Measurements from ENCODE around the gene ARMH4.

Gene ARMH4

DNA sequence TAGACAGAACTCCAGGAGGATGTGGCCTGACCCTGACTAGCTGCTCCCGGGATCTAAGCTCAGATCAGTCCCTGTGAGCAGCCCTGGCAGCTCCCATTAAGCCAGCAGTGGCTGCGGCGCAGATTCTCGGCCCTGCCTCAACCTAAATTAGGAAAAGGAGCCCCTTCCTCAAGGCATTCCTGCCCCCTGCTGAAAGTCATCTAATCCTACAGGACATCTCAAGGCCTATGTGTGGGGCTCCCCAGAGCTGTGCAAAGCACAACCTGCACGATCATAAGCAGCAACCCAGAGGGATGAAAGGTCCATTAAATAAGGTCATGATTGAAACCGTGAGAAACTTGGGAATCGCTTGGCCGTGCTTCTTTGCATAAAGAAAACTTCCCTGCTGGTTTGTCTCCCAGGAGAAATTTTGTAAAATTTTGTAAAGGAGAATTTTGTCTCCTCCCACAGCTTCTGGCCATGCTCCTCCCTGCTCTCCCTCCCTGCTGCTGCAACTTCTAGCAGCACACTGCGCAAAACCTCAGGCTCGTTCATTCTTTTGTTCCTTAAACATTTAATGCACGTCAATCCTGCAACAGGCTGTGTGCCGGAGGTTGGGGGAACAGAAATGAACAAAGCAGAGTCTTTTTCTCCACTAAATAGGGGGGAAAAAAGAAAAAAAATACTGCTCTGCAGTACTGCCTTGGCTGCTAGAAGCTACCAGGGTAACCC lies 189.5 kb downstream of the ARMH4 start:
- DNase-seq (ENCODE audit: low spot score), result no peak

DNA sequence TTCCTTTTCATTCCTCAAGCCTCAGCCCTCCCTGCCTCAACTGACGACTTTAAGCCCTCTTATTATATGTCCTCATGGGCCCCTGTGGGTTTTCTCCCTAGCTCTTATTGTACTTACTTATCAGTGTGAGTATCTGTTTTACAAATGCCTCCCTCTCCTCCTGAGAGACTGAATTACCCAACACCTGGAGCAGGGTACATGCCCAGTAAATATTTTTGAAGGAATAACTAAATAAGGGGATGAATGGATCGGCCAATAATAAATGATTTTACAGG lies 190.3 kb downstream of the ARMH4 start:
- no peak for DNase-seq (ENCODE audit: low spot score)

DNA sequence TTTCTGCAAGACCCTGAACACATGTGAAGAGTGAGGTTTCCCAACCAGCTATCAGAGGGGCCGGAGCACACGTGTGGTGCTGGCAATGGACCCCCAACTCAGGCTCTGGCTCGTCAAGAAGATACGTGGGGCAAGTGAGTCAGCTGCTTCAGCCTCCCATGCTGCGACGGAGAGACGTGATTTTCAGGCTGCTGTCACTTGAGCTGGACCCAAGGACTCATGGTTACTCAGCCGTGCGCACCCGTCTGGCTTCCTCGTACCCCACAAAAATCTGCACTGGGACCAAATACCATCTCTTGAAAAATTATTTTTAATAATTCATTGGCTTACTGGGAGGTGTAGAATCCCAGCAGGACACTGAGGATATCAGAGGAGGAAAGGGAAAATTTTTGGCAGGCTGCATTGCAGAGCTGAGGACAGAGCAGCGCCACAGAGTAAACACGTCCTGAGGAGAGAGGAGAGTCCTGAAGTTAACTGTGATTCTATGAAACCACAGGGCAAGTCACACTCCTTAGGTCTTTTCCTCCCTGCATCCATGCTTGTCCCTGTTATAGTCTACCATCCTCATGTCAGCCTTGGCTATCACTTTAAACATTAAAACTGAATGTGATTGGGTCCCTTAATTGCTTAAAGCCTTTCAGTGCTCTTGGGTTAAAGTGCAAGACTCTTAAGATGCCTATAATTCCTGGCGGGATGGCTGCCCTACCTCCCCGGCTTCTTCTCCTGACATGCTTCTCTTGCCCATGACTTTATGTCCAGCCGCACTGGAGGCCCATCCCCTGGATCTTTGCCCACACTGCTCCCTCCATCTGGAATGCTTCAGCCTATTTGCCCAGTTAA lies 190.8 kb downstream of the ARMH4 start:
- DNase-seq (ENCODE audit: low spot score), result no peak

DNA sequence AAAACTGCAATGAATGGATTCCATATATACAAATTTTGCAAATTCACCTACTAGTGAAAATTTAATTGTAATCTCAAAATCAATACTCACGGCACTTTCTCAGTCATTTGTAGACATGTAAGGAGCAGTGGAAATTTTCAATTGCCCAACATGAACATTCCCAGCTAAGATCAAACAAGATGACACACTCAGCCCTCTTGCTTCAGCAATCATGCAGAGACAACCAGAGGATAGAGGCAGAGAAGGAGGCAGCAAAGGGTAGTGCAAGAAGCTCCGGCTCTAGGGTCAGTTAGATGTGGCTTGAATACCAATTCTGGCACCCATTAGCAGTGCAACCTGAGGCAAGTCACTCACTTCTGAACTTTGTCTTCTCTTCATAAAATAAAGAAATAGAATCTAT lies 194.6 kb downstream of the ARMH4 start:
- no peak for DNase-seq (ENCODE audit: low spot score)
